ENCODE measurements around the gene HABP4.
A peak's percentile ranks its signal among the peaks of the same experiment; 100 is the strongest.
"Not testable (repeated sequence)": the region's sequence is repeated elsewhere in the genome, so short reads cannot be mapped to it uniquely, and the experiment has no call there.

The HABP4 gene

GRCh38 chr9:96500696-96501632, 51.0 kb downstream of the HABP4 start:
- no peak for DNase-seq

GRCh38 chr9:96501633-96502538, 51.9 kb downstream of the HABP4 start:
- DNase-seq, result no peak

- DNase-seq, result no peak
Measured at GRCh38 chr9:96502539-96503373, 52.8 kb downstream of the HABP4 start.

GRCh38 chr9:96503374-96503748, 53.4 kb downstream of the HABP4 start:
- DNase-seq, result not testable (repeated sequence)

GRCh38 chr9:96503918-96504317, 53.9 kb downstream of the HABP4 start:
- DNase-seq, result no peak

- no peak for DNase-seq
Measured at GRCh38 chr9:96505316-96505991, 55.5 kb downstream of the HABP4 start.

- no peak for DNase-seq
Measured at GRCh38 chr9:96508227-96508940, 58.4 kb downstream of the HABP4 start.

GRCh38 chr9:96509026-96509425, 59.1 kb downstream of the HABP4 start:
- no peak for DNase-seq

- no peak for DNase-seq
Measured at GRCh38 chr9:96509848-96510247, 59.9 kb downstream of the HABP4 start.

- no peak for DNase-seq
Measured at GRCh38 chr9:96510258-96510657, 60.3 kb downstream of the HABP4 start.

GRCh38 chr9:96512240-96512639, 62.3 kb downstream of the HABP4 start:
- DNase-seq, result no peak

- DNase-seq, result no peak
Measured at GRCh38 chr9:96513622-96514021, 63.7 kb downstream of the HABP4 start.

GRCh38 chr9:96514108-96514799, 64.3 kb downstream of the HABP4 start:
- DNase-seq, result no peak

- no peak for DNase-seq
Measured at GRCh38 chr9:96514800-96515158, 64.8 kb downstream of the HABP4 start.

- DNase-seq, result no peak
Measured at GRCh38 chr9:96515621-96516470, 65.9 kb downstream of the HABP4 start.

- no peak for DNase-seq
Measured at GRCh38 chr9:96519095-96519494, 69.1 kb downstream of the HABP4 start.

GRCh38 chr9:96519787-96520186, 69.8 kb downstream of the HABP4 start:
- DNase-seq, result no peak

- DNase-seq, result no peak
Measured at GRCh38 chr9:96522366-96522765, 72.4 kb downstream of the HABP4 start.

GRCh38 chr9:96523374-96523773, 73.4 kb downstream of the HABP4 start:
- no peak for DNase-seq

- DNase-seq, result peak; percentile 16
Measured at GRCh38 chr9:96524045-96524444, 74.1 kb downstream of the HABP4 start.

Measured in NCI-H82 (cell line).